Umbilical cord (tissue), 2 donors: ENCODE results near the gene ICAM5. TPM values are rescaled to one million over a fixed set of nuclear protein-coding genes. Genes with fewer than 3 reads are reported as not detected.
"Not testable (repeated sequence)": the region's sequence is repeated elsewhere in the genome, so short reads cannot be mapped to it uniquely, and the experiment has no call there.

Experiments
- DNase-seq: peaks from one replicate; pipeline ENCODE4 v3.0.0-alpha.2; 2015; ENCODE audit warnings: low spot score
- total RNA-seq: library from RNA; depleted of rRNA; stranded (reverse); fragments of >200 nt; gene quantifications from one replicate; pipeline ENCODE4 v1.2.3, GENCODE V29; 2014; ENCODE audit warnings: low replicate concordance; ENCODE audit not compliant: insufficient read depth

The ICAM5 gene
- total RNA-seq, 1 donor from 2014 or later, result 3.4 TPM

DNA sequence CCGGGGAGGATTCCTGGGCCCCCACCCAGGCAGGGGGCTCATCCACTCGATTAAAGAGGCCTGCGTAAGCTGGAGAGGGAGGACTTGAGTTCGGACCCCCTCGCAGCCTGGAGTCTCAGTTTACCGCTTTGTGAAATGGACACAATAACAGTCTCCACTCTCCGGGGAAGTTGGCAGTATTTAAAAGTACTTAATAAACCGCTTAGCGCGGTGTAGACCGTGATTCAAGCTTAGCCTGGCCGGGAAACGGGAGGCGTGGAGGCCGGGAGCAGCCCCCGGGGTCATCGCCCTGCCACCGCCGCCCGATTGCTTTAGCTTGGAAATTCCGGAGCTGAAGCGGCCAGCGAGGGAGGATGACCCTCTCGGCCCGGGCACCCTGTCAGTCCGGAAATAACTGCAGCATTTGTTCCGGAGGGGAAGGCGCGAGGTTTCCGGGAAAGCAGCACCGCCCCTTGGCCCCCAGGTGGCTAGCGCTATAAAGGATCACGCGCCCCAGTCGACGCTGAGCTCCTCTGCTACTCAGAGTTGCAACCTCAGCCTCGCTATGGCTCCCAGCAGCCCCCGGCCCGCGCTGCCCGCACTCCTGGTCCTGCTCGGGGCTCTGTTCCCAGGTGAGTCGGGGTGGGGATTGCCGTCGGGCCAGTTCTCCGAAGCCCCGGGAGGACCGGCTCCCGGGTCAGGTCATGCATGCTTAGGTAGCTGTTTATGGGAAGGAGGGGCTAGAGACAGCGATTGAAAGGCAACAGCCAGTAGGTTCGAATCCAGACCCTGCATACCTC lies 18.9 kb upstream of the ICAM5 start, which contains the start of gene ICAM1:
TSS of gene ICAM1 (plus strand) at position 505 of the 779 bp plus-strand sequence. CDS start at position 545, 40 bp downstream.
- DNase-seq, result peak; percentile 53

DNA sequence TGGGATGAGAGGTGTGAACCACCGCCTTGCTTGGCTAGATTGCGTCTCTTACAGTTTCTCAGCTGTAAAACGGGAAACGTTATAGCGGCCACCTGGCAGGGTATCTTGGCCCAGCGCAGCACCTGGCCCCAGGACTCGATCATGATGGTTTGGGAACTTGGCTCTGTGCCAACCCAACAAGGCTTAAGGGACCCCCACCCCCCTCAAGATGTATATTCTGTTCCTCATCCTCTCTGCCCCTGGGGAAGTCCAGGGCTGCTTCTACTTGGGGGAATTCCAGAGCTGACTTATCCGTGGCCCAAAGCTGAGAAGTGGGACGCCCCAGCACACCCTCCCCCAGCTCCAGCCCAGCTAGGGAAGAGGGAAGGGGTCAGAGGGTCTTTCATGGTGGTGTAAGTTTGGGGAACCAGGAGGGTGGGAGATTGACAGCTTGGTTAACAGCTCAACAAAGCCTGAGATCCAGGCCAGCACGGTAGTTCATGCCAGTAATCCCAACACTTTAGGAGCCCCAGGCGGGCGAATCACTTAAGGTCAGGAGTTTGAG lies 18.1 kb upstream of the ICAM5 start:
- DNase-seq, result no peak

DNA sequence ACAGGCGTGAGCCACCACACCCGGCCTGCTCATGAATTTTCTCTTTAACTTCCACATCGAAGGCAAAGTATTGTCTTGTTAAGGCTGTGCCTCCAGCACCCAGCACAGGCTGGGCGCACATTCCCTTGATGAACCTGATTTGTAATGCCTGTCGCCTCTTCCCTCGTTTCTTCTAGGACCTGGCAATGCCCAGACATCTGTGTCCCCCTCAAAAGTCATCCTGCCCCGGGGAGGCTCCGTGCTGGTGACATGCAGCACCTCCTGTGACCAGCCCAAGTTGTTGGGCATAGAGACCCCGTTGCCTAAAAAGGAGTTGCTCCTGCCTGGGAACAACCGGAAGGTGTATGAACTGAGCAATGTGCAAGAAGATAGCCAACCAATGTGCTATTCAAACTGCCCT lies 15.2 kb upstream of the ICAM5 start:
- DNase-seq, result no peak

DNA sequence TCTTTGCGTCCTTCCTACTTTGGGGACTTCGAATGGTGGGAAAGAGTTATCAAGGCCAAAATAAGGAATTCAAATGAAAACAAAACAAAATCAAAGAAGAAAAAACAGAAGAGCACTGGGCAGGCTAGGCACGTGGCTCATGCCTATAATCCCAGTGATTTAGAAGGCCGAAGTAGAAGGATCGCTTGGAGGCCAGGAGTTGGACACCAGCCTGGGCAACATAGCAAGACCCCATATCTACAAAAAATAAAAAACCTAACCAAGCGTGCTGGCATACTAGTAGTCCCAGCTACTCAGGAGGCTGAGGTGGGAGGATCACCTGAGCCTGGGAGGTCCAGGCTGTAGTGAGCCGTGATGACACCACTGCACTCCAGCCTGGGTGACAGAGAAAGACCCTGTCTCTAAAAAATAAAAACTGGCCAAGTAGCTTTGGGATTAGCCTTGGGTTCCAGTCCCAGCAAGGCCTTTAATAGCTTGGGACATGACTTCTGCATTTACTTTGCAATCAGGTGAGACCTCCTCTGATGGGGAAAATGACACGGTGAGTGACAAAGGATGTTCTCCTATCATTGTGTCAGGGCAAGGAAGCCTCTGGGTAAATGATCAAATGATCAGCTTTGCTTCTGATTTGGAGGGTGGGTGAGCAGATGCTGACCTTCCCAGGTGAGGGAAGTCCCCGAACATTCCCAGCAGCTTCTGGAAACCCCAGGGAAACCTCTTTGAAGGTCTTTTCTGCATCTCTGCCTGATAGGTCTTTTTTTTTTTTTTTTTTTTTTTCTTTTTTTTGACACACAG lies 11.8 kb upstream of the ICAM5 start:
- DNase-seq, result no peak

DNA sequence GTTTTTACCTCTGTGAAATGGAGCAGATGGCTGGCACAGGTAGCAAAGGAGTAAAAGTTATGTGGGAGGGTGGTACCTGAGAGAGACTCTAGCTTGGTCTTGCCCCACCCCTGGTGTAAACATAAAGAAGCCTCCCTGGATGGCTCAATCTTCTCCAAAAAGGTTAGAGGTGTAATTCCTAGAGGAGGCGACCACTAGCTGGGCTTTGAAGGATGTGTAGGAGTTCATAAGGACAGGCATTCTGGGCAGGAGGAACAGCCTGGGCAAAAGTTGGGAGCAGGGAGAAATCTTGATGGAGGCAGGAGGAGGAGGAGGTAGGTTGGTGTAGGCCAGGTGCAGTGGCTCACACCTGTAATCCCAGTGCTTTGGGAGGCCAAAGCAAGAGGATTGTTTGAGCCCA lies 10.8 kb upstream of the ICAM5 start:
- DNase-seq, result no peak

DNA sequence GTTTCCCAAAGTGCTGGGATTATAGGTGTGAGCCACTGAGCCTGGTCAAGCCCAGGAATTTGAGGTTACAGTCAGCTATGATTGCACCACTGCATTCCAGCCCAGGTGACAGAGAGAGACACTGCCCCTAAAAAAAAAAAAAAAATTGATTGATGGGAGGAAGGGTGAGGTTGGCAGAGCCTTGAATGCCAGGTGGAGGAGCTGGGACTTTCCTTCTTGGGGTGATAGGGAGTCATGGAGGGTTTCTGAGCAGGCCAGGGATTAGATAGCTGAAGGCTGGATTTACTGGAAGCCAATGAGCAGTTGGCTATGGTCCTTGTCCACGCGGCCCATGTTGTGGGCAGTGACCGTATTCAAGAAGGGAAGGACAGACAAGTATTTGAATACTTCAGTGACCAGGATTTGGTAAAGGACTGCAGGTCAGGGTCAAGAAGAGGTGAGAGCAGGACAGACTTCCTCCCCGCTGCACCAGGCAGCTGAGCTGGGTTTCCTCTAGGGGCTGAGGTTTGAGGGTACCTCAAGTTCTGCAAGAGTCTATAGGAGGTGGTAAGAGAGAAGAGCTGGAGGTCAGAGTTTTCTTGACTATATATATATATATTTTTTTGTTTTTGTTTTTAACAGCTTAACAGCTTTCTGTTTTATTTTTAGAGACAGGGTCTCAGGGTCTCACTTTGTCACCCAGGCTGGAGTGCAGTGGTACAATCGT lies 9.9 kb upstream of the ICAM5 start:
- DNase-seq, result no peak

DNA sequence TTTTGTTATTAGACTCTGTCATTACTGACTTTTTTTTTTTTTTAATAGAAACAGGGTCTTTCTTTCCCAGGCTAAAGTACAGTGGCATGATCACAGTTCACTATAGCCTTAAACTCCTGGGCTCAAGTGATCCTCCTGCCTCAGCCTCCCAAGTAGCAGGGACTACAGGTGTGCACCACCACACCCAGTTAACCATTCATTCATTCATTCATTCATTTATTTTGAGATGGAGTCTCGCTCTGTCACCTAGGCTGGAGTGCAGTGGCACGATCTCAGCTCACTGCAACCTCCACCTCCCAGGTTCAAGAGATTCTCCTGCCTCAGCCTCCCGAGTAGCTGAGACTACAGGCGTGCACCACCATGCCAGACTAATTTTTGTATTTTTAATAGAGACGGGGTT lies 7.7 kb upstream of the ICAM5 start:
- not testable (repeated sequence) for DNase-seq

DNA sequence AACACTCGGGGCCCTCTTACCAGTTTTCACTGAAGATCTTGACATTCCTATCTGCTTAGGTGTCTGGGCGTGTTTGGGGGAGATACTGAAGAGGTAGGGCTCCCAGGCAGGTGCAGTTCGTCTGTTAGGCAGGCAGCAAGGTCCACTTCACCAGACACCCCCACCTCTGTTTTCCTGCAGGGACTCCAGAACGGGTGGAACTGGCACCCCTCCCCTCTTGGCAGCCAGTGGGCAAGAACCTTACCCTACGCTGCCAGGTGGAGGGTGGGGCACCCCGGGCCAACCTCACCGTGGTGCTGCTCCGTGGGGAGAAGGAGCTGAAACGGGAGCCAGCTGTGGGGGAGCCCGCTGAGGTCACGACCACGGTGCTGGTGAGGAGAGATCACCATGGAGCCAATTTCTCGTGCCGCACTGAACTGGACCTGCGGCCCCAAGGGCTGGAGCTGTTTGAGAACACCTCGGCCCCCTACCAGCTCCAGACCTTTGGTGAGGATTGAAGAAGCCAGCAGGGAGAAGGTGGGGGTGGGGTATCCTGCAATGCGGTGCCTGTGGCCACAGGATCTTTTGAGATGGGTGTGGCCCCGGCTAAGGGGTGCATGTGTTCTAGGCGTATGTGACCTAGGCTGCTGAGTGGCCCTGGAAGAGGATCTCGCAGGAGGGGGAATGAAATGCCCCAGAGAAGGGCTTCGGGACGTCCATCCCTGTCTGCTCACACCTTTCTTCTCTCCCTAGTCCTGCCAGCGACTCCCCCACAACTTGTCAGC lies 6.3 kb upstream of the ICAM5 start:
- no peak for DNase-seq

DNA sequence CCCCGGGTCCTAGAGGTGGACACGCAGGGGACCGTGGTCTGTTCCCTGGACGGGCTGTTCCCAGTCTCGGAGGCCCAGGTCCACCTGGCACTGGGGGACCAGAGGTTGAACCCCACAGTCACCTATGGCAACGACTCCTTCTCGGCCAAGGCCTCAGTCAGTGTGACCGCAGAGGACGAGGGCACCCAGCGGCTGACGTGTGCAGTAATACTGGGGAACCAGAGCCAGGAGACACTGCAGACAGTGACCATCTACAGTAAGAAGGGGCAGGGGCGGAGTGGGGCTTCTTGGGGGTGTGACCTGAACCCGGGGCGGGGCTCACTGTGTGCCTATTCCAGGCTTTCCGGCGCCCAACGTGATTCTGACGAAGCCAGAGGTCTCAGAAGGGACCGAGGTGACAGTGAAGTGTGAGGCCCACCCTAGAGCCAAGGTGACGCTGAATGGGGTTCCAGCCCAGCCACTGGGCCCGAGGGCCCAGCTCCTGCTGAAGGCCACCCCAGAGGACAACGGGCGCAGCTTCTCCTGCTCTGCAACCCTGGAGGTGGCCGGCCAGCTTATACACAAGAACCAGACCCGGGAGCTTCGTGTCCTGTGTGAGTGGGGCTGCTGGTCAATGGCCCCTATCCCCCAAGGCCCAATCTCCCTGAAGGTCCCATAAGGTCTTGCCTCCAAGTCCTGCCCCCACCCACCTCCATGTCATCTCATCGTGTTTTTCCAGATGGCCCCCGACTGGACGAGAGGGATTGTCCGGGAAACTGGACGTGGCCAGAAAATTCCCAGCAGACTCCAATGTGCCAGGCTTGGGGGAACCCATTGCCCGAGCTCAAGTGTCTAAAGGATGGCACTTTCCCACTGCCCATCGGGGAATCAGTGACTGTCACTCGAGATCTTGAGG lies 5.4 kb upstream of the ICAM5 start:
- no peak for DNase-seq

DNA sequence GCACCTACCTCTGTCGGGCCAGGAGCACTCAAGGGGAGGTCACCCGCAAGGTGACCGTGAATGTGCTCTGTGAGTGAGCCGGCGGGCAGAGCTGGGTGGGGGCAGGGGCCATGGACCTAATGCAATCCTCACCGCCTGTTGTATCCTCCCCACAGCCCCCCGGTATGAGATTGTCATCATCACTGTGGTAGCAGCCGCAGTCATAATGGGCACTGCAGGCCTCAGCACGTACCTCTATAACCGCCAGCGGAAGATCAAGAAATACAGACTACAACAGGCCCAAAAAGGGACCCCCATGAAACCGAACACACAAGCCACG lies 4.8 kb upstream of the ICAM5 start:
- DNase-seq, result no peak

DNA sequence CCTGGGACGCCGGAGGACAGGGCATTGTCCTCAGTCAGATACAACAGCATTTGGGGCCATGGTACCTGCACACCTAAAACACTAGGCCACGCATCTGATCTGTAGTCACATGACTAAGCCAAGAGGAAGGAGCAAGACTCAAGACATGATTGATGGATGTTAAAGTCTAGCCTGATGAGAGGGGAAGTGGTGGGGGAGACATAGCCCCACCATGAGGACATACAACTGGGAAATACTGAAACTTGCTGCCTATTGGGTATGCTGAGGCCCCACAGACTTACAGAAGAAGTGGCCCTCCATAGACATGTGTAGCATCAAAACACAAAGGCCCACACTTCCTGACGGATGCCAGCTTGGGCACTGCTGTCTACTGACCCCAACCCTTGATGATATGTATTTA lies 4.4 kb upstream of the ICAM5 start:
- DNase-seq, result no peak

DNA sequence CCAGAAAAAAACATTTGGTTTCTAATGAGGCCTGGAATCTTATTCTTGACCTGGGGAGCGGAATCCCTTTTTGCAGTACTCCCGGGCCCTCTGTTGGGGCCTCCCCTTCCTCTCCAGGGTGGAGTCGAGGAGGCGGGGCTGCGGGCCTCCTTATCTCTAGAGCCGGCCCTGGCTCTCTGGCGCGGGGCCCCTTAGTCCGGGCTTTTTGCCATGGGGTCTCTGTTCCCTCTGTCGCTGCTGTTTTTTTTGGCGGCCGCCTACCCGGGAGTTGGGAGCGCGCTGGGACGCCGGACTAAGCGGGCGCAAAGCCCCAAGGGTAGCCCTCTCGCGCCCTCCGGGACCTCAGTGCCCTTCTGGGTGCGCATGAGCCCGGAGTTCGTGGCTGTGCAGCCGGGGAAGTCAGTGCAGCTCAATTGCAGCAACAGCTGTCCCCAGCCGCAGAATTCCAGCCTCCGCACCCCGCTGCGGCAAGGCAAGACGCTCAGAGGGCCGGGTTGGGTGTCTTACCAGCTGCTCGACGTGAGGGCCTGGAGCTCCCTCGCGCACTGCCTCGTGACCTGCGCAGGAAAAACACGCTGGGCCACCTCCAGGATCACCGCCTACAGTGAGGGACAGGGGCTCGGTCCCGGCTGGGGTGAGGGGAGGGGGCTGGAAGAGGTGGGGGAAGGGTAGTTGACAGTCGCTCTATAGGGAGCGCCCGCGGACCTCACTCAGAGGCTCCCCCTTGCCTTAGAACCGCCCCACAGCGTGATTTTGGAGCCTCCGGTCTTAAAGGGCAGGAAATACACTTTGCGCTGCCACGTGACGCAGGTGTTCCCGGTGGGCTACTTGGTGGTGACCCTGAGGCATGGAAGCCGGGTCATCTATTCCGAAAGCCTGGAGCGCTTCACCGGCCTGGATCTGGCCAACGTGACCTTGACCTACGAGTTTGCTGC lies 2.7 kb upstream of the ICAM5 start, which contains the start of gene ICAM4:
TSS of gene ICAM4 (plus strand) at position 153 of the 935 bp plus-strand sequence. CDS start at position 211, 58 bp downstream.
- DNase-seq, result peak; percentile 91

DNA sequence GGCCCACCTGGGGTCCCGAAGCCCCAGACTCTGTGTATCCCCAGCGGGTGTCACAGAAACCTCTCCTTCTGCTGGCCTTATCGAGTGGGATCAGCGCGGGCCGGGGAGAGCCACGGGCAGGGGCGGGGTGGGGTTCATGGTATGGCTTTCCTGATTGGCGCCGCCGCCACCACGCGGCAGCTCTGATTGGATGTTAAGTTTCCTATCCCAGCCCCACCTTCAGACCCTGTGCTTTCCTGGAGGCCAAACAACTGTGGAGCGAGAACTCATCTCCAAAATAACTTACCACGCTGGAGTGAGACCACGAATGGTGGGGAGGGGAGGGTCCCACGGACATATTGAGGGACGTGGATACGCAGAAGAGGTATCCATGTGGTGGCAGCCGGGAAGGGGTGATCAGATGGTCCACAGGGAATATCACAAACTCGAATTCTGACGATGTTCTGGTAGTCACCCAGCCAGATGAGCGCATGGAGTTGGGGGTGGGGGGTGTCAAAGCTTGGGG lies 1.0 kb upstream of the ICAM5 start:
- peak; percentile 77 for DNase-seq

DNA sequence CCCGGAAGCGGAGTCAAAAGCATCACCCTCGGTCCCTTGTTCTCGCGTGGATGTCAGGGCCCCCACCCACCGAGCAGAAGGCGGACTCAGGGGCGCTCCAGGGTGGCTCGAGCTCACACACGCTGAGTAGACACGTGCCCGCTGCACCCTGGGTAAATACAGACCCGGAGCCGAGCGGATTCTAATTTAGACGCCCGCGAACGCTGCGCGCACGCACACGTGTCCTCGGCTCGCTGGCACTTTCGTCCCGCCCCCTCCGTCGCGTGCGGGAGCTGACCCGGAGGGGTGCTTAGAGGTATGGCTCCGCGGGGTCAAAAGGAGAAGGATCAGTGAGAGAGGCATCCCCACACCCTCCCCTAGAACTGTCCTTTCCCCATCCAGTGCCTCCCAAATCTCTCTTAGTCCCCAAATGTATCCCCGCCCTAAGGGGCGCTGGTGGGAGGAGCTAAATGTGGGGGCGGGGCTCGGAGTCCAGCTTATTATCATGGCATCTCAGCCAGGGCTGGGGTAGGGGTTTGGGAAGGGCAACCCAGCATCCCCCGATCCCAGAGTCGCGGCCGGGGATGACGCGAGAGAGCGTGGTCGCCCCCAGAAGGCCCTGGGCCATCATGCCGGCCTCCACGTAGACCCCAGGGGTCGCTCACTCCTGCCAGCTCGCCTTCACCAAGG lies 451 bp upstream of the ICAM5 start:
- no peak for DNase-seq

DNA sequence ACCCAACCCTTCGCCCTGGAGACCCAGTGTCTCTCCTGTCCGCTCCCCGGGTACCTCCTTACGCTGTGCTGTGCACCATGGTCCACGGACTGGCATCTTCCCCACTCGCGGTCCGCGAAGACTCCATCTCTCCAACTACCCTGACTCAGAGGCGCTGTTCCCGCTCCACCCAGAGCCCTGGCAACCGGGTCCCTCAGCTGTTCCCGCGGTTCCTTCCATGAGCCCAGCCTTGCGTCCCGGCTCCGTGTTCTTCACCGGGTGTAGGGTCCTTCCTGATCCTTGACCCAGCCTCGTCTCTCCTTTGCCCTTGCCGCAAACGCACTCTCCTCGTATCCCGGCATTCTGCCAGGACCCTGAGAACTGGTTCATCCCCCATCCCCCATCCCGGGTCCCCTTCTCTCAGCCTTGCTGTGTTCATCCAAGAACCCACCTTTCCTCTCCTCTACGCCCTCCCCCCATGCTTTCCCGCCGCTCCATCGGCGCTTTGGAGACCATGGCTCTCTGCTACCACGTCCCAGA lies 664 bp downstream of the ICAM5 start:
- no peak for DNase-seq

DNA sequence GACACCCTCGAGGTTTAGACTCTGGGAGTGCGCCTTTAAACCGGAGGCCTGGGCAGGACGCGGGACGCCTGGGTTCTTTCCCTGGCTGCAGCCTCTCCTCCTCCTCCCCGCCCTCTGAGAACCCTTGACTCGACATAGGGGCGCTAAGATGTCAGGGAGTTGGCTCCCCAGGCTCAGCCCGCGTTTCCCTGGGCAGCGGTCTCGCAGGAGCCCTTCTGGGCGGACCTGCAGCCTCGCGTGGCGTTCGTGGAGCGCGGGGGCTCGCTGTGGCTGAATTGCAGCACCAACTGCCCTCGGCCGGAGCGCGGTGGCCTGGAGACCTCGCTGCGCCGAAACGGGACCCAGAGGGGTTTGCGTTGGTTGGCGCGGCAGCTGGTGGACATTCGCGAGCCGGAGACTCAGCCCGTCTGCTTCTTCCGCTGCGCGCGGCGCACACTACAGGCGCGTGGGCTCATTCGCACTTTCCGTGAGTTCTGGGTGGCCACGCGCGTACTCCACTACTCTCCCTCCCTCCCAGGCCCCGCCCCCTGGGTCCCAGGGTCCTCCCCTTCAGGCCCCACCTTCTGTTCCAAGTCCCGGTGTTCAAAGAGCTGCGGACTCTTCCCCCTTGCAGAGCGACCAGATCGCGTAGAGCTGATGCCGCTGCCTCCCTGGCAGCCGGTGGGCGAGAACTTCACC lies 1.3 kb downstream of the ICAM5 start:
- DNase-seq, result no peak

DNA sequence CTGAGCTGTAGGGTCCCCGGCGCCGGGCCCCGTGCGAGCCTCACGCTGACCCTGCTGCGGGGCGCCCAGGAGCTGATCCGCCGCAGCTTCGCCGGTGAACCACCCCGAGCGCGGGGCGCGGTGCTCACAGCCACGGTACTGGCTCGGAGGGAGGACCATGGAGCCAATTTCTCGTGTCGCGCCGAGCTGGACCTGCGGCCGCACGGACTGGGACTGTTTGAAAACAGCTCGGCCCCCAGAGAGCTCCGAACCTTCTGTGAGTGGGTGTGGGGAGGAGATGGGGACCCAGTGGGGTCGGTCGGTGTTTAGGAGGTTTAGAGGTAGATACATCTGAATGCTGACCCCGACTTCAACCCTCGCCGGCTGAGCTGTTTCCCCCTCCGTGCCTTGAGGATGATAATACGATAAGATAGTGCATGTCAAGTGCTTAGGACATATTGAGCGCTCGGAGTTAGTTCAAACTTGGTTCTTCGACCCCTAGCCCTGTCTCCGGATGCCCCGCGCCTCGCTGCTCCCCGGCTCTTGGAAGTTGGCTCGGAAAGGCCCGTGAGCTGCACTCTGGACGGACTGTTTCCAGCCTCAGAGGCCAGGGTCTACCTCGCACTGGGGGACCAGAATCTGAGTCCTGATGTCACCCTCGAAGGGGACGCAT lies 1.9 kb downstream of the ICAM5 start:
- DNase-seq, result no peak
